Coronary artery (tissue), 2 donors: Measurements from ENCODE around the gene PCBP1.

Experiments
- DNase-seq: peaks from one replicate; pipeline ENCODE4 v3.0.0-alpha.2; 2017; ENCODE audit warnings: low spot score
- H3K27ac ChIP-seq, 2 donors: fragments of 200-600 bp; sonication (generic); one replicate each; pipeline ENCODE4 v1.5.1; 2016 to 2019
- H3K4me3 ChIP-seq: fragments of 200-600 bp; sonication (generic); 2 replicates; pipeline ENCODE4 v1.5.1; 2016; ENCODE audit warnings: mild to moderate bottlenecking, moderate library complexity
- CTCF ChIP-seq: fragments of 200-600 bp; sonication (generic); IDR thresholded peaks from one replicate; pipeline ENCODE4 v1.5.1; 2019; ENCODE audit warnings: antibody characterized with exemption

Gene PCBP1

GRCh38 chr2:70087702-70088597 lies 673 bp downstream of the PCBP1 start:
- TF ChIP-seq CTCF, result no peak
- peak overlapping the region; percentile 99 to 100 for H3K27ac ChIP-seq
- peak; percentile 86 for DNase-seq
- H3K4me3 ChIP-seq, result peak overlapping the region; percentile 84

GRCh38 chr2:70088598-70089219 lies 1.4 kb downstream of the PCBP1 start:
- TF ChIP-seq CTCF, result no peak
- H3K4me3 ChIP-seq, result peak overlapping the region; percentile 84
- peak overlapping the region; percentile 99 to 100 for H3K27ac ChIP-seq
- DNase-seq, result no peak

GRCh38 chr2:70089220-70089982 lies 2.1 kb downstream of the PCBP1 start:
- DNase-seq, result no peak
- Histone ChIP-seq H3K27ac (peak overlapping the region; percentile 99 to 100), H3K4me3 (peak overlapping the region; percentile 84)
- TF ChIP-seq CTCF, result no peak

GRCh38 chr2:70089983-70090525 lies 2.8 kb downstream of the PCBP1 start:
- H3K4me3 ChIP-seq, result peak overlapping the region; percentile 84
- TF ChIP-seq CTCF, result no peak
- H3K27ac ChIP-seq, result peak overlapping the region in 1 of 2 donors; percentile 99
- no peak for DNase-seq

GRCh38 chr2:70090706-70091334 lies 3.5 kb downstream of the PCBP1 start:
- Histone ChIP-seq H3K27ac (peak overlapping the region in 1 of 2 donors; percentile 99), H3K4me3 (no peak overlapping the region)
- no peak for DNase-seq
- TF ChIP-seq CTCF, result no peak

GRCh38 chr2:70091364-70091763 lies 4.1 kb downstream of the PCBP1 start:
- Histone ChIP-seq H3K4me3 (no peak overlapping the region), H3K27ac (no peak overlapping the region)
- DNase-seq, result no peak

More at GRCh38 chr2:70091364-70091763, 4.1 kb downstream of the PCBP1 start:
- TF ChIP-seq CTCF, result no peak
